GM18868 (cell line): ENCODE results near the gene PPT1.

Experiments used
- ATAC-seq: cut with Tn5 transposase; IDR thresholded peaks from one replicate; pipeline ENCODE4 v1.9.1; 2021; ENCODE audit warnings: mild to moderate bottlenecking, moderate library complexity; ENCODE audit not compliant: unreplicated experiment

PPT1 gene

GRCh38 chr1:40096977-40097782 lies at the start of gene PPT1:
Gene PPT1 (minus strand): TSS chr1:40097252. CDS start chr1:40097238, 14 bp downstream.
- no peak for ATAC-seq

GRCh38 chr1:40143891-40144575 lies 47.0 kb upstream of the PPT1 start:
- no peak for ATAC-seq

GRCh38 chr1:40141878-40142535 lies 45.0 kb upstream of the PPT1 start:
- no peak for ATAC-seq

GRCh38 chr1:40140211-40140973 lies 43.3 kb upstream of the PPT1 start:
- ATAC-seq = no peak

- ATAC-seq = no peak
These were observed 36.8 kb upstream of the PPT1 start for GRCh38 chr1:40133839-40134238.

GRCh38 chr1:40133312-40133665 lies 36.2 kb upstream of the PPT1 start:
- ATAC-seq = no peak

GRCh38 chr1:40132383-40133311 lies 35.6 kb upstream of the PPT1 start:
- ATAC-seq = no peak

GRCh38 chr1:40130892-40131291 lies 33.8 kb upstream of the PPT1 start:
- ATAC-seq = no peak

- ATAC-seq = no peak
These were observed 25.8 kb upstream of the PPT1 start for GRCh38 chr1:40122855-40123254.

- ATAC-seq = no peak
These were observed 23.1 kb upstream of the PPT1 start for GRCh38 chr1:40120128-40120527.

GRCh38 chr1:40114400-40114799 lies 17.3 kb upstream of the PPT1 start:
- ATAC-seq = no peak

GRCh38 chr1:40110389-40110788 lies 13.3 kb upstream of the PPT1 start:
- ATAC-seq = no peak

GRCh38 chr1:40107290-40107959 lies 10.4 kb upstream of the PPT1 start:
- no peak for ATAC-seq

- no peak for ATAC-seq
These were observed 8.0 kb upstream of the PPT1 start for GRCh38 chr1:40105028-40105427.

GRCh38 chr1:40102896-40103295 lies 5.8 kb upstream of the PPT1 start:
- ATAC-seq = no peak

- ATAC-seq = no peak
These were observed 5.0 kb upstream of the PPT1 start for GRCh38 chr1:40102038-40102437.

GRCh38 chr1:40096646-40096976 lies 441 bp downstream of the PPT1 start:
- ATAC-seq = no peak

GRCh38 chr1:40095806-40096205 lies 1.2 kb downstream of the PPT1 start:
- ATAC-seq = no peak

GRCh38 chr1:40094466-40095110 lies 2.5 kb downstream of the PPT1 start:
- no peak for ATAC-seq
